Activated T-helper 17 cell treated with anti-CD3 and anti-CD28 coated beads, Interleukin-2, amount 50 U/mL, for 72 hours (primary cell): ENCODE data around the gene ZNF223. TPM values are rescaled to one million over a fixed set of nuclear protein-coding genes. Genes with fewer than 3 reads are reported as not detected.
A peak's percentile ranks its signal among the peaks of the same experiment; 100 is the strongest.

Source experiments
- ATAC-seq: fragments of 150-1000 bp; cut with Tn5 transposase; replicated peaks from 2 replicates; pipeline ENCODE4 v1.10.0; 2021; ENCODE audit warnings: mild to moderate bottlenecking, moderate library complexity
- H3K27ac Mint-ChIP-seq: one replicate; pipeline ENCODE4 v1.8.0; 2022; ENCODE audit warnings: mixed read lengths
- H3K27me3 Mint-ChIP-seq: one replicate; pipeline ENCODE4 v1.8.0; 2022; ENCODE audit warnings: mixed read lengths
- H3K36me3 Mint-ChIP-seq: one replicate; pipeline ENCODE4 v1.8.0; 2022; ENCODE audit warnings: low read depth, mild to moderate bottlenecking, mixed read lengths
- H3K4me1 Mint-ChIP-seq: one replicate; pipeline ENCODE4 v1.8.0; 2022; ENCODE audit warnings: mixed read lengths
- H3K4me3 Mint-ChIP-seq: one replicate; pipeline ENCODE4 v1.8.0; 2022; ENCODE audit warnings: mild to moderate bottlenecking, mixed read lengths
- H3K9me3 Mint-ChIP-seq: one replicate; pipeline ENCODE4 v1.8.0; 2022; ENCODE audit warnings: mixed read lengths
- total RNA-seq, 2 donors: library from RNA; stranded (reverse); gene quantifications; one replicate each; pipeline ENCODE4 v1.2.3, GENCODE V29; 2022

Gene ZNF223
- total RNA-seq, 2 donors from 2014 or later = 2.5 TPM; not detected in 1

GRCh38 chr19:44042147-44042546, 9.7 kb upstream of the ZNF223 start:
- no peaks in the 10 kb centered on the region for H3K4me1 Mint-ChIP-seq
- no peak for ATAC-seq
- H3K27me3 Mint-ChIP-seq = peaks cover 6% of the 10 kb centered on the region
- H3K36me3 Mint-ChIP-seq = no peaks in the 10 kb centered on the region
- H3K27ac Mint-ChIP-seq = no peak overlapping the region
- peaks cover 28% of the 10 kb centered on the region for H3K9me3 Mint-ChIP-seq
- H3K4me3 Mint-ChIP-seq = no peak overlapping the region

- Mint-ChIP-seq H3K4me3 (peak overlapping the region; percentile 85), H3K27me3 (peaks cover 3% of the 10 kb centered on the region), H3K36me3 (peaks cover 13% of the 10 kb centered on the region), H3K9me3 (peaks cover 10% of the 10 kb centered on the region), H3K4me1 (peaks cover 6% of the 10 kb centered on the region), H3K27ac (peak overlapping the region; percentile 67)
- peak; percentile 86 for ATAC-seq
Observed at GRCh38 chr19:44050740-44051649, 841 bp upstream of the ZNF223 start.

- Mint-ChIP-seq H3K27ac (no peak overlapping the region), H3K4me1 (peaks cover 6% of the 10 kb centered on the region), H3K27me3 (no peaks in the 10 kb centered on the region), H3K4me3 (no peak overlapping the region), H3K9me3 (peaks cover 8% of the 10 kb centered on the region), H3K36me3 (peaks cover 35% of the 10 kb centered on the region)
- no peak for ATAC-seq
Observed at GRCh38 chr19:44055870-44056269, 4.0 kb downstream of the ZNF223 start.

- peaks cover 67% of the 10 kb centered on the region for H3K36me3 Mint-ChIP-seq
- no peaks in the 10 kb centered on the region for H3K4me1 Mint-ChIP-seq
- no peaks in the 10 kb centered on the region for H3K27me3 Mint-ChIP-seq
- H3K4me3 Mint-ChIP-seq = no peak overlapping the region
- peaks cover 19% of the 10 kb centered on the region for H3K9me3 Mint-ChIP-seq
- no peak overlapping the region for H3K27ac Mint-ChIP-seq
- no peak for ATAC-seq
Observed at GRCh38 chr19:44059229-44059628, 7.4 kb downstream of the ZNF223 start.

- Mint-ChIP-seq H3K9me3 (peaks cover 23% of the 10 kb centered on the region), H3K36me3 (peaks cover 65% of the 10 kb centered on the region), H3K4me3 (no peak overlapping the region)
Observed at GRCh38 chr19:44061038-44061437, 9.2 kb downstream of the ZNF223 start.

GRCh38 chr19:44066305-44066704, 14.5 kb downstream of the ZNF223 start:
- peaks cover 33% of the 10 kb centered on the region for H3K9me3 Mint-ChIP-seq
- no peak overlapping the region for H3K27ac Mint-ChIP-seq
- H3K4me1 Mint-ChIP-seq = peaks cover 5% of the 10 kb centered on the region
- no peak for ATAC-seq
- peaks cover 47% of the 10 kb centered on the region for H3K36me3 Mint-ChIP-seq
- no peak overlapping the region for H3K4me3 Mint-ChIP-seq
- H3K27me3 Mint-ChIP-seq = no peaks in the 10 kb centered on the region

More at GRCh38 chr19:44061038-44061437, 9.2 kb downstream of the ZNF223 start:
- no peak overlapping the region for H3K27ac Mint-ChIP-seq
- H3K4me1 Mint-ChIP-seq = no peaks in the 10 kb centered on the region
- ATAC-seq = no peak
- H3K27me3 Mint-ChIP-seq = no peaks in the 10 kb centered on the region

- no peak for ATAC-seq
- no peak overlapping the region for H3K27ac Mint-ChIP-seq
- H3K4me1 Mint-ChIP-seq = peaks cover 16% of the 10 kb centered on the region
- no peaks in the 10 kb centered on the region for H3K27me3 Mint-ChIP-seq
- H3K36me3 Mint-ChIP-seq = peaks cover 17% of the 10 kb centered on the region
- peaks cover 29% of the 10 kb centered on the region for H3K9me3 Mint-ChIP-seq
- no peak overlapping the region for H3K4me3 Mint-ChIP-seq
Observed at GRCh38 chr19:44069415-44069814, 17.6 kb downstream of the ZNF223 start.

- Mint-ChIP-seq H3K4me3 (peak within 1 kb of the TSS; percentile 96), H3K27ac (peak within 1 kb of the TSS; percentile 84), H3K4me1 (peaks cover 16% of the 10 kb centered on the region), H3K9me3 (peaks cover 17% of the 10 kb centered on the region), H3K36me3 (peaks cover 8% of the 10 kb centered on the region), H3K27me3 (no peaks in the 10 kb centered on the region)
- peak; percentile 100 for ATAC-seq
Observed at GRCh38 chr19:44071824-44072542, 20.1 kb downstream of the ZNF223 start, which contains the start of gene ZNF284. Gene ZNF284, plus strand, starts transcription at chr19:44072159. Its CDS starts 4,231 bp downstream, at chr19:44076390.

- H3K27me3 Mint-ChIP-seq = no peaks in the 10 kb centered on the region
- peaks cover 16% of the 10 kb centered on the region for H3K4me1 Mint-ChIP-seq
- H3K27ac Mint-ChIP-seq = peak overlapping the region; percentile 84
- ATAC-seq = no peak
- peaks cover 15% of the 10 kb centered on the region for H3K36me3 Mint-ChIP-seq
- H3K4me3 Mint-ChIP-seq = peak overlapping the region; percentile 96
- H3K9me3 Mint-ChIP-seq = peaks cover 14% of the 10 kb centered on the region
Observed at GRCh38 chr19:44072543-44073401, 20.9 kb downstream of the ZNF223 start.

GRCh38 chr19:44076325-44076724, 24.5 kb downstream of the ZNF223 start:
- Mint-ChIP-seq H3K36me3 (peaks cover 32% of the 10 kb centered on the region), H3K27ac (no peak overlapping the region), H3K4me1 (peaks cover 11% of the 10 kb centered on the region), H3K9me3 (peaks cover 5% of the 10 kb centered on the region), H3K27me3 (no peaks in the 10 kb centered on the region), H3K4me3 (no peak overlapping the region)
- ATAC-seq = no peak

GRCh38 chr19:44092108-44092507, 40.3 kb downstream of the ZNF223 start:
- H3K4me1 Mint-ChIP-seq = no peaks in the 10 kb centered on the region

GRCh38 chr19:44093931-44094765, 42.3 kb downstream of the ZNF223 start, which contains the start of gene ZNF224:
Gene ZNF224, plus strand, starts transcription at chr19:44094361. Its CDS starts 3,513 bp downstream, at chr19:44097874.
- H3K36me3 Mint-ChIP-seq = peaks cover 39% of the 10 kb centered on the region
- peaks cover 4% of the 10 kb centered on the region for H3K9me3 Mint-ChIP-seq
- H3K4me1 Mint-ChIP-seq = no peaks in the 10 kb centered on the region
- ATAC-seq = peak; percentile 85
- peak within 1 kb of the TSS; percentile 98 for H3K4me3 Mint-ChIP-seq
- no peaks in the 10 kb centered on the region for H3K27me3 Mint-ChIP-seq
- peak within 1 kb of the TSS; percentile 84 for H3K27ac Mint-ChIP-seq

More at GRCh38 chr19:44092108-44092507, 40.3 kb downstream of the ZNF223 start:
- Mint-ChIP-seq H3K4me3 (no peak overlapping the region), H3K9me3 (no peaks in the 10 kb centered on the region), H3K27ac (no peak overlapping the region), H3K27me3 (no peaks in the 10 kb centered on the region), H3K36me3 (peaks cover 20% of the 10 kb centered on the region)
- ATAC-seq = no peak

- H3K9me3 Mint-ChIP-seq = peaks cover 37% of the 10 kb centered on the region
- H3K36me3 Mint-ChIP-seq = peaks cover 55% of the 10 kb centered on the region
- no peak overlapping the region for H3K27ac Mint-ChIP-seq
- no peaks in the 10 kb centered on the region for H3K27me3 Mint-ChIP-seq
- no peak overlapping the region for H3K4me3 Mint-ChIP-seq
- H3K4me1 Mint-ChIP-seq = peaks cover 5% of the 10 kb centered on the region
- ATAC-seq = no peak
Observed at GRCh38 chr19:44107751-44108150, 55.9 kb downstream of the ZNF223 start.
